GM13976 (cell line): ENCODE data around the gene ARHGEF7.
"Not testable (repeated sequence)": the region's sequence is repeated elsewhere in the genome, so short reads cannot be mapped to it uniquely, and the experiment has no call there.

ENCODE experiments used
- DNase-seq: peaks from one replicate; pipeline ENCODE4 v3.0.0; 2012; ENCODE audit warnings: low spot score
- CTCF ChIP-seq: IDR thresholded peaks from 2 replicates; pipeline ENCODE4 v1.5.1; 2012; ENCODE audit warnings: borderline replicate concordance, mild to moderate bottlenecking; ENCODE audit not compliant: insufficient read depth; ENCODE audit errors: extremely low read depth, missing control alignments, control extremely low read depth
- in situ Hi-C: fragments of 300-500 bp; cut with MboI; formaldehyde crosslinking; loops from one replicate; pipeline ENCODE4 v1.12.0; 2022; ENCODE audit warnings: low sequenced_read_pairs, mixed read lengths, inconsistent platforms; ENCODE audit not compliant: unreplicated experiment

Gene ARHGEF7

GRCh38 chr13:111186305-111186935, 71.3 kb downstream of the ARHGEF7 start:
- no peak for DNase-seq
- in situ Hi-C loops: no loop called here
- no peak for TF ChIP-seq CTCF

DNA sequence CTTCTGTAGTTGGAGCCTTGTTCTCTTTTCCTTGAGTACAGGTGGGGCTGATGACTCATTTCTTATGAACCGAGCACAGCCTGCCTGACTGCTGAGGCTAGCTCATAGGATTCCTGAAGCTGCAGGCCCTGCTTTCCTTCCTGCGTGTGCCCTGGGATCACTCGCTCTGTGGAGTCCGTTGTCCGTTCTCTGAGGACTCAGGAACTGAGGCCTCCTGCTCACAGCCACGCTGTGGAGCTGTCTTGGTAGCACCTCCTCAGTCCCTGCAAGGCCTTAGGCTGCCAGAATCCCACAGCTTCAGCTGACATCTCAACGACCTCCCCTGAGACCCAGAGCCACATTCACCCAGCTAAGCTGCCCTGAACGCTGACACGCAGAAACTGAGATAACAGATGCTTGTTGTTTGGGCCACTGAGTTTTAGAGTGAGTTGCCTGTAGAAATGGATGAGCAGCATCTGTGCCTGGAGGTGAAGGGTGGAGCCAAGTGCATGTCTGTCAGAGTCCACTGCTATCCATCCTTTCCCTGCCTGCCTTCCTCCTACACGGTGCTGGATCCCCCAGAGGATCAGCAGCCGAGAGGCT, 72.9 kb downstream of the ARHGEF7 start:
- no peak for TF ChIP-seq CTCF
- in situ Hi-C loops: no loop called here
- DNase-seq: no peak

DNA sequence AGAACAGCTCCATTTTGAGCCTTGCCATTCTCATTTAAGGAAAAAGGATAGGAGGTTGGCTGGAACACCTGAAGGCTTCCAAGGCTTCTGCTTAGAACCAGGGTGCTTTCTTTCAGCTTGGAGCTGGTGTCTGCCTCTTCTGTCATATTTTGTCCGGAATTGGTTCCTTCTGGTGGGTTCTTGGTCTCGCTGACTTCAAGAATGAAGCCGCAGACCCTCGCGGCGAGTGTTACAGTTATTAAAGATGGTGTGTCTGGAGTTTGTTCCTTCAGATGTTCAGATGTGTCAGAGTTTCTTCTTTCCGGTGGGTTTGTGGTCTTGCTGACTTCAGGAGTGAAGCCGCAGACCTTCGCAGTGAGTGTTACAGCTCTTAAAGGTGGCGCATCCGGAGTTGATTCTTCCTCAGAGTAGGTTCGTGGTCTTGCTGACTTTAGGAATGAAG, 74.0 kb downstream of the ARHGEF7 start:
- DNase-seq, in situ Hi-C loops: not testable (repeated sequence)

DNA sequence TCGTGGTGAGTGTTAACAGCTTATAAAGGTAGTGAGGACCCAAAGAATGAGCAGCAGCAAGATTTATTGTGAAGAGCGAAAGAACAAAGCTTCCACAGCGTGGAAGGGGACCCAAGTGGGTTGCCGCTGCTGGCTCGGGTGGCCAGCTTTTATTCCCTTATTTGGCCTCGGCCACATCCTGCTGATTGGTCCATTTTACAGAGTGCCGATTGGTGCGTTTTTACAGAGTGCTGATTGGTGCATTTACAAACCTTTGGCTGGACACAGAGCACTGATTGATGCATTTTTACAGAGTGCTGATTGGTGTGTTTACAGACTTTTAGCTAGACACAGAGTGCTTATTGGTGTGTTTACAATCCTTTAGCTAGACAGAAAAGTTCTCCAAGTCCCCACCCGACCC, 74.4 kb downstream of the ARHGEF7 start:
- DNase-seq, in situ Hi-C loops: not testable (repeated sequence)

DNA sequence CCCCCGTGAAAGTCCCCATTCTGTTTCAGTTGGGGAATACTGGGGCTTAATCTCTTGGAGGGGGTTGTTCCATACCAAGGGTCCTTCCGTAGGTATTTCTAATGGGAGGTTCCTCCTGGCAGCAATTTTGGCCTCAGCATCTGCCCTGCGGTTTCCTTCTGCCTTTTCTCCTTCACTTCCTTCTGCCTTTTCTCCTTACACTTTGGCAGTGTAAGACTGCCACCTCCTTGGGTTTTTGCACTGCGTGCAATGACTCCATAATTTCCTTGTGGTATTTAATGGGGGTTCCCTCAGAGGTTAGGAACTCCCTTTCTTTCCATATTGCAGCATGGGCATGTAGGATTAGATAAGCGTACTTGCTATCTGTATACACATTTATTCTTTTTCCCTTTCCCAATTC, 78.1 kb downstream of the ARHGEF7 start:
- DNase-seq, in situ Hi-C loops: not testable (repeated sequence)

DNA sequence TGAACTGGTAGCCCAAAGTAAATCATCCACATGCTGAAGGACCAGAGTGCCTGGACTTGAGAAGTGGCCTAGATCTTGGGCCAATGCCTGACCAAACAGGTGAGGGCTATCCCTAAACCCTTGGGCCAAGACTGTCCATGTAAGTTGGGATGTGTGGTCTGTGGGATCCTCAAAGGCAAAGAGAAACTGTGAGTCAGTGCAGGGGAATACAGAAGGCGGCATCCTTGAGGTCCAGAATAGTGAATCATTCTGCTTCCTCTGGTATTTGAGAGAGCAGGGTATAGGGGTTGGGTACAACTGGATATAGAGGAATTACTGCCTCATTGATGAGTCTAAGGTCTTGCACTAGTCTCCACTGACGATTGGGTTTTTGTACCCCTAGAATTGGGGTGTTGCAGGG, 79.5 kb downstream of the ARHGEF7 start:
- in situ Hi-C loops, DNase-seq: not testable (repeated sequence)

DNA sequence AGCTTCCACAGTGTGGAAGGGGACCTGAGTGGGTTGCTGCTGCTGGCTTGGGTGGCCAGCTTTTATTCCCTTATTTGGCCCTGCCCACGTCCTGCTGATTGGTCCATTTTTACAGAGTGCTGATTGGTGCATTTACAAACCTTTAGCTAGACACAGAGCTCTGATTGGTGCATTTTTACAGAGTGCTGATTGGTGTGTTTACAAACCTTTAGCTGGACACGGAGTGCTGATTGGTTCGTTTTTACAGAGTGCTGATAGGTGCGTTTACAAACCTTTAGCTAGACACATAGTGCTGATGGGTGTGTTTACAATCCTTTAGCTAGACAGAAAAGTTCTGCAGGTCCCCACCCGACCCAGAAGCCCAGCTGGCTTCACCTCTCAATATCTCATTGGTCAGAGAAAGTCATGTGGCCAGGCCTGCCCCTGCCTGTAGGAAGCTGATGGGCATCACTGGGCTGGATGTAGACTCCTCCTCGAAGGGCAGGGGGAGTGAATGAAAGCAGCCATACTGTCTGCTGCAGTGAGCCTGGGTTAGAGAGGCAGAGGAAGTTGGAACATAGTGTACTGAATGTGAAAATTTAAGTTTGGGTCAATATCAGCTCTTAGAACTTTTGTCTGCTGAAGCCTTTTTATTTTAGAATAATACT, 83.7 kb downstream of the ARHGEF7 start:
- DNase-seq, in situ Hi-C loops: not testable (repeated sequence)

GRCh38 chr13:111201304-111201940, 86.3 kb downstream of the ARHGEF7 start:
- in situ Hi-C loops: loop anchor here (25.0 kb wide), 1 partner anchor 289 kb away; the partner anchor contains the start of gene ANKRD10
- no peak for DNase-seq
- TF ChIP-seq CTCF: no peak

DNA sequence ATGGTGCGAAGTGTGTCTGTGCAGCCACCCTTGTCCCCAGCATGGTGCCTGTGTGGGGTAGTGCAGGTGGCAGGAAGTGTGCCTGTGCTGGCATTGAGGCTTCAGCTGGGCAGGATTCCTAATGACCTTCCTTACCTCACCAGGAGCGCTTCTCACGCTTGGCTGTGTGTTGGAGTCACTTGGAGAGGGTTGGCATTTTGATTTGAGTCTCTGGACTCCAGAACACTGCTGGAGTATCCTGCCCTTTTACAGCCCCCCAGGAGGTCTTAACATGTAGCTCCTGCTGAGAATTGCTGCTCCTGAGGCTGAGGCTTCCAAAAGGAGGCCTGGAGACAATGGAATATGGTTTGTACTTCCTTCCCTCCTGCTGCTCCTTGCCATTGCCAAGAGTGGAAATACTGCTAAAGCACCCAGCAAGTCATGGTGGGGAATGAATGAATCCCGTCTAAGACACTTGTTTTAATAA, 87.1 kb downstream of the ARHGEF7 start:
- no peak for TF ChIP-seq CTCF
- in situ Hi-C loops: loop anchor here (25.0 kb wide), 1 partner anchor 290 kb away; the partner anchor contains the start of gene ANKRD10
- DNase-seq: no peak
